DND-41 (cell line): ENCODE results near the gene TAS2R41.

Source experiments
- EZH2 ChIP-seq: IDR thresholded peaks from 3 replicates; pipeline ENCODE4 v1.6.1; 2012; ENCODE audit warnings: borderline replicate concordance, low read depth, mild to moderate bottlenecking, moderate library complexity, low read length, inconsistent platforms; ENCODE audit not compliant: severe bottlenecking
- TF ChIP-seq, protein P1 (sequence below): IDR thresholded peaks from 2 replicates; pipeline ENCODE4 v1.5.1; 2012; ENCODE audit warnings: borderline replicate concordance, low read length, moderate library complexity, mild to moderate bottlenecking; ENCODE audit not compliant: poor library complexity, severe bottlenecking; ENCODE audit errors: extremely low read depth

- no peak for TF ChIP-seq EZH2
- TF ChIP-seq, protein P1, sequence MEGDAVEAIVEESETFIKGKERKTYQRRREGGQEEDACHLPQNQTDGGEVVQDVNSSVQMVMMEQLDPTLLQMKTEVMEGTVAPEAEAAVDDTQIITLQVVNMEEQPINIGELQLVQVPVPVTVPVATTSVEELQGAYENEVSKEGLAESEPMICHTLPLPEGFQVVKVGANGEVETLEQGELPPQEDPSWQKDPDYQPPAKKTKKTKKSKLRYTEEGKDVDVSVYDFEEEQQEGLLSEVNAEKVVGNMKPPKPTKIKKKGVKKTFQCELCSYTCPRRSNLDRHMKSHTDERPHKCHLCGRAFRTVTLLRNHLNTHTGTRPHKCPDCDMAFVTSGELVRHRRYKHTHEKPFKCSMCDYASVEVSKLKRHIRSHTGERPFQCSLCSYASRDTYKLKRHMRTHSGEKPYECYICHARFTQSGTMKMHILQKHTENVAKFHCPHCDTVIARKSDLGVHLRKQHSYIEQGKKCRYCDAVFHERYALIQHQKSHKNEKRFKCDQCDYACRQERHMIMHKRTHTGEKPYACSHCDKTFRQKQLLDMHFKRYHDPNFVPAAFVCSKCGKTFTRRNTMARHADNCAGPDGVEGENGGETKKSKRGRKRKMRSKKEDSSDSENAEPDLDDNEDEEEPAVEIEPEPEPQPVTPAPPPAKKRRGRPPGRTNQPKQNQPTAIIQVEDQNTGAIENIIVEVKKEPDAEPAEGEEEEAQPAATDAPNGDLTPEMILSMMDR = no peak
Observed at GRCh38 chr7:143519411-143520131, 41.9 kb downstream of the TAS2R41 start.
